K562 (cell line): ENCODE measurements around the gene LGALS16. TPM values are rescaled to one million over a fixed set of nuclear protein-coding genes. Genes with fewer than 3 reads are reported as not detected.

Experiments
- ATAC-seq: fragments of 200-7000 bp; cut with Tn5 transposase; 3 replicates; pipeline ENCODE4 v1.9.1; 2020; ENCODE audit warnings: moderate library complexity
- Bru-seq: library from RNA; stranded (reverse); fragments of 400-500 nt; gene quantifications from one replicate; lab custom pipeline; 2021; lab: Mats Ljungman, UMichigan
- BruChase-seq, 2 experiments: library from RNA; stranded (reverse); fragments of 400-500 nt; gene quantifications; one replicate each; lab custom pipeline; 2021; lab: Mats Ljungman, UMichigan
- BruUV-seq: library from RNA; stranded (reverse); fragments of 400-500 nt; replicated peaks from 2 replicates; lab custom pipeline; 2021; lab: Mats Ljungman, UMichigan
- CTCF ChIA-PET: fragments of 300-600 bp; formaldehyde crosslinking; extraction: SDS; loops from one replicate; lab custom pipeline; 2021; ENCODE audit warnings: low intra/inter-chr PET ratio; lab: Yijun Ruan, JAX
- POLR2A ChIA-PET: fragments of 300-600, 350-650 bp; sonication (Branson Sonifier 250); formaldehyde crosslinking; extraction: SDS; loops from one replicate; lab custom pipeline; 2021; ENCODE audit warnings: antibody characterized with exemption, inconsistent platforms; lab: Yijun Ruan, JAX
- DNase-seq, 4 experiments: peaks; one replicate each; pipeline versions ENCODE4 v3.0.0 to v3.0.0-alpha.2; 2011 to 2018; ENCODE audit warnings: low spot score in 3 of 4, mixed read lengths in 3 of 4; ENCODE audit errors: extremely low read depth in 1 of 4
- FAIRE-seq: peaks from 2 replicates; lab custom pipeline; 2011; peaks lifted over from hg19 to GRCh38; lab: Jason Lieb, UNC
- H2AFZ ChIP-seq: 2 replicates; pipeline ENCODE4 v1.6.0; 2011; ENCODE audit warnings: low read depth, low read length, control low read depth, inconsistent platforms
- H3K27ac ChIP-seq: fragments of 200-600 bp; 3 replicates; pipeline ENCODE4 v1.8.0; 2011; ENCODE audit warnings: low read depth, mild to moderate bottlenecking, control low read depth, inconsistent platforms, low read length, moderate library complexity, mixed read lengths; ENCODE audit errors: extremely low read depth
- H3K27me3 ChIP-seq, 2 experiments: fragments of 300-600 bp in 1 of 2; 2 replicates in 1 of 2; 3 replicates in 1 of 2; pipeline versions ENCODE4 v1.6.0 to v1.8.0; 2011; ENCODE audit warnings: inconsistent platforms in 2 of 2, low read length in 2 of 2, mild to moderate bottlenecking in 1 of 2, mixed read lengths in 1 of 2, moderate library complexity in 1 of 2; ENCODE audit not compliant: control insufficient read depth in 2 of 2, insufficient read depth in 2 of 2
- H3K36me3 ChIP-seq: fragments of 300-600 bp; 3 replicates; pipeline ENCODE4 v1.8.0; 2011; ENCODE audit warnings: mild to moderate bottlenecking, low read length, inconsistent platforms; ENCODE audit not compliant: control insufficient read depth, insufficient read depth
- H3K4me1 ChIP-seq, 2 experiments: fragments of 200-600 bp in 1 of 2; replicated peaks in 1 of 2; 2 replicates in 1 of 2; 3 replicates in 1 of 2; pipeline versions ENCODE4 v1.5.1 to v1.8.0; 2011; ENCODE audit warnings: inconsistent platforms in 2 of 2, low read length in 2 of 2, mild to moderate bottlenecking in 1 of 2, mixed read lengths in 1 of 2, moderate library complexity in 1 of 2; ENCODE audit not compliant: control insufficient read depth in 2 of 2, insufficient read depth in 2 of 2
- H3K4me2 ChIP-seq: 2 replicates; pipeline ENCODE4 v1.6.1; 2011; ENCODE audit warnings: low read length, control low read depth, inconsistent platforms, mixed read lengths; ENCODE audit not compliant: insufficient read depth
- H3K4me3 ChIP-seq: fragments of 200-600 bp; sonication (generic), shearing (Covaris generic); 2 replicates; pipeline ENCODE4 v1.5.1; 2016; ENCODE audit warnings: control low read depth, inconsistent platforms
- H3K79me2 ChIP-seq: fragments of 200-600 bp; 3 replicates; pipeline ENCODE4 v1.8.0; 2011; ENCODE audit warnings: low read length, inconsistent platforms; ENCODE audit not compliant: control insufficient read depth, insufficient read depth
- H3K9ac ChIP-seq, 2 experiments: 2 replicates each; pipeline versions ENCODE4 v1.6.0 to v1.6.1; 2011; ENCODE audit warnings: low read depth in 2 of 2, low read length in 2 of 2, control low read depth in 1 of 2, inconsistent platforms in 1 of 2, mild to moderate bottlenecking in 1 of 2, mixed read lengths in 1 of 2; ENCODE audit not compliant: insufficient read depth in 1 of 2
- H3K9me1 ChIP-seq: one replicate; pipeline ENCODE4 v1.6.0; 2011; ENCODE audit warnings: inconsistent platforms, mild to moderate bottlenecking, low read length, moderate library complexity; ENCODE audit not compliant: control insufficient read depth, insufficient read depth
- H3K9me3 ChIP-seq: replicated peaks from 2 replicates; pipeline ENCODE4 v1.5.1; 2011; ENCODE audit warnings: low read depth, low read length, inconsistent platforms; ENCODE audit not compliant: control insufficient read depth, insufficient read depth
- H4K20me1 ChIP-seq: replicated peaks from 2 replicates; pipeline ENCODE4 v1.6.1; 2011; ENCODE audit warnings: low read length, inconsistent platforms, mixed read lengths; ENCODE audit not compliant: control insufficient read depth, insufficient read depth
- NFE2L1 ChIP-seq: fragments of 450-650 bp; IDR thresholded peaks from 2 replicates; pipeline ENCODE4 v1.6.1; 2016; ENCODE audit warnings: missing genetic modification characterization, low read depth, mild to moderate bottlenecking, missing compliant biosample characterization, moderate library complexity, borderline replicate concordance
- WGBS: fragments of 100-300 bp; shearing (Covaris generic); methylation state at CpG from one replicate; pipeline ENCODE4 v1.1.6; 2016; ENCODE audit warnings: low coverage, mixed read lengths; ENCODE audit not compliant: insufficient coverage; ENCODE audit errors: missing lambda C conversion rate; 5-methylcytosine and 5-hydroxymethylcytosine counted together
- in situ Hi-C: fragments of 300-500 bp; cut with MboI; formaldehyde crosslinking; loops from 4 replicates; pipeline ENCODE4 v1.15.0; 2018; ENCODE audit warnings: inconsistent platforms, mixed read lengths
- intact Hi-C: fragments of 100-400 bp; cut with micrococcal nuclease; formaldehyde crosslinking; loops from 2 replicates; pipeline ENCODE4 v1.14.2; 2022
- long read RNA-seq, 3 experiments: library from polyadenylated mRNA in 2 of 3; library from RNA in 1 of 3; unstranded in 2 of 3; stranded (forward) in 1 of 3; transcript quantifications; one replicate each; pipeline ENCODE4 v2.0.0, GENCODE V29; 2019 to 2022
- polyA minus RNA-seq, 3 experiments: library from RNA; depleted of rRNA, polyadenylated mRNA; stranded (reverse); fragments of >200 nt; gene quantifications; 2 replicates each; pipeline ENCODE4 v1.2.3, GENCODE V29; 2011
- polyA plus RNA-seq, 8 experiments: library from polyadenylated mRNA; depleted of rRNA in 4 of 8; stranded (reverse) in 5 of 8; unstranded in 3 of 8; fragments of >200 nt; fragmentation: Nextera tagmentation in 2 of 8; fragmentation: Illumina TruSeq in 1 of 8; extraction: Ambion mirVana in 2 of 8; extraction: Trizol in 1 of 8; gene quantifications; 2 replicates each; pipeline versions ENCODE4 v1.2.1 to v1.2.3, GENCODE V29; 2011 to 2014; ENCODE audit warnings: inconsistent platforms in 1 of 8, missing spikeins in 1 of 8
- total RNA-seq, 7 experiments: library from RNA; depleted of rRNA in 6 of 7; stranded (reverse); fragments of >200 nt in 6 of 7; fragmentation: Illumina TruSeq in 2 of 7; extraction: Trizol in 2 of 7; gene quantifications; 2 replicates each; pipeline versions ENCODE4 v1.2.1 to v1.2.3, GENCODE V29; 2011 to 2021; ENCODE audit warnings: low replicate concordance in 1 of 7

LGALS16 gene, protein sequence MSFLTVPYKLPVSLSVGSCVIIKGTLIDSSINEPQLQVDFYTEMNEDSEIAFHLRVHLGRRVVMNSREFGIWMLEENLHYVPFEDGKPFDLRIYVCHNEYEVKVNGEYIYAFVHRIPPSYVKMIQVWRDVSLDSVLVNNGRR
- not detected in 2 replicates for total RNA-seq (2011; cell fraction: chromatin; rRNA removed; ENCODE audit: low replicate concordance)
- total RNA-seq (2011; cell fraction: nucleolus; rRNA removed): not detected in 2 replicates
- not detected in 2 replicates for total RNA-seq (2011; cell fraction: nucleoplasm; rRNA removed)
- total RNA-seq (2014; rRNA removed) (not detected in 2 replicates), total RNA-seq (2014; rRNA removed; fragmentation: Illumina TruSeq; extraction: Trizol) (not detected in 2 replicates), total RNA-seq (2015; rRNA removed; fragmentation: Illumina TruSeq; extraction: Trizol) (not detected in 2 replicates), total RNA-seq (2021) (not detected in 2 replicates), polyA plus RNA-seq (2011; rRNA removed) (not detected in 2 replicates), polyA plus RNA-seq (2014; fragmentation: Illumina TruSeq; extraction: Trizol) (not detected in 2 replicates), polyA plus RNA-seq (2014; fragmentation: Nextera tagmentation; extraction: Ambion mirVana) (not detected), polyA plus RNA-seq (2014; rRNA removed) (not detected in 2 replicates), polyA minus RNA-seq (2011; rRNA and poly(A)+ RNA removed) (not detected in 2 replicates), Bru-seq, nascent RNA (not detected), BruChase-seq, experiment 1, labeled RNA remaining after a 2-hour chase (not detected), BruChase-seq, experiment 2, labeled RNA remaining after a 6-hour chase (not detected)
- polyA plus RNA-seq (2011; cell fraction: cytosol; rRNA removed): not detected in 2 replicates
- not detected in 2 replicates for polyA plus RNA-seq (2011; cell fraction: nucleus; rRNA removed)
- polyA plus RNA-seq (2012): 0.22 TPM in 1 of 2 replicates, not detected in the other
- not detected in 2 replicates for polyA minus RNA-seq (2011; cell fraction: cytosol; rRNA and poly(A)+ RNA removed)
- not detected in 2 replicates for polyA minus RNA-seq (2011; cell fraction: nucleus; rRNA and poly(A)+ RNA removed)
- long read RNA-seq, experiment 1: 0 reads
- long read RNA-seq, experiment 2: 0 reads
- long read RNA-seq, experiment 3: 0 reads

DNA sequence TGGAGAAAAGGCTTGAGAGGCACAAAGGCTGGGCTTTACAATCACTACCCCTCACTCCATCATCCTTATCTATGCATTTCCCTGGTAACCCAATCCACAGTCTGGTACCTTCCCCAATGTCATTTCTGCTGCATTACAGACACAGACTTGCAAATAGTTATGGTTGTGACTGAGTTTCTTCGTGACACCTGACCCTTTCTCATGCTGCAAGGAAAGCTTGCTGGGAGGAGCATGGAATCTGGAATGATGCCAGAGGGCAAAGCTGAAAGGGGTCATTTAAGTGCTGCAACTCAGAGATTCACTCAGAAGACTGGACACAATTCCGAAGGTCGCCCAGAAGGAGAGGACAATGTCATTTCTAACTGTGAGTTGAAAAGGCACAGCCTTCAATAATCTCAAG, at the start of gene LGALS16:
Gene LGALS16, plus strand, starts transcription at position 301 of the 400 bp plus-strand sequence. Its CDS starts 49 bp downstream, at position 350.
- FAIRE-seq: no peak
- 0% methylated on average over 3 of the region's 3 CpGs for WGBS
- no peak for TF ChIP-seq NFE2L1 (tag)
- no peak for ATAC-seq
- Histone ChIP-seq H2AFZ (no peak within 1 kb of the TSS), H3K9me3 (no peaks in the 10 kb centered on the region), H3K36me3 (no peaks in the 10 kb centered on the region), H3K4me1 (no peaks in the 10 kb centered on the region), H4K20me1 (no peaks in the 10 kb centered on the region), H3K27me3 (no peaks in the 10 kb centered on the region; a peak in 2 of 5 replicates), H3K9ac (no peak within 1 kb of the TSS), H3K79me2 (no peaks in the 10 kb centered on the region), H3K4me3 (no peak within 1 kb of the TSS), H3K9me1 (no peaks in the 10 kb centered on the region), H3K4me2 (no peak within 1 kb of the TSS), H3K27ac (no peak within 1 kb of the TSS)
- no peak for DNase-seq
- in situ Hi-C loops (no loop called here), intact Hi-C loops (no loop called here)
- ChIA-PET CTCF (no interaction called here), POLR2A (no interaction called here)
- no TSS peak for BruUV-seq
